CD1c-positive myeloid dendritic cell (primary cell): Measurements from ENCODE around the gene GNG14.
A peak's percentile ranks its signal among the peaks of the same experiment; 100 is the strongest.
"Not testable (repeated sequence)": the region's sequence is repeated elsewhere in the genome, so short reads cannot be mapped to it uniquely, and the experiment has no call there.

Source experiments
- DNase-seq: peaks from one replicate; pipeline ENCODE4 v3.0.0-alpha.2; 2016; ENCODE audit errors: extremely low spot score

The GNG14 gene

GRCh38 chr19:12687496-12688196, at the start of gene GNG14:
Gene GNG14 (plus strand): TSS chr19:12687998. CDS start chr19:12688049, 51 bp downstream.
- DNase-seq: no peak

- DNase-seq: no peak
Observed at GRCh38 chr19:12638611-12639182, 49.1 kb upstream of the GNG14 start.

- DNase-seq: peak; percentile 88
Observed at GRCh38 chr19:12639901-12640613, 47.7 kb upstream of the GNG14 start.

- no peak for DNase-seq
Observed at GRCh38 chr19:12641456-12641855, 46.3 kb upstream of the GNG14 start.

GRCh38 chr19:12642506-12642905, 45.3 kb upstream of the GNG14 start:
- no peak for DNase-seq

- DNase-seq: not testable (repeated sequence)
Observed at GRCh38 chr19:12643716-12644115, 44.1 kb upstream of the GNG14 start.

- DNase-seq: no peak
Observed at GRCh38 chr19:12646551-12646950, 41.2 kb upstream of the GNG14 start.

- no peak for DNase-seq
Observed at GRCh38 chr19:12647047-12647446, 40.8 kb upstream of the GNG14 start.

GRCh38 chr19:12647490-12648071, 40.2 kb upstream of the GNG14 start:
- peak; percentile 43 for DNase-seq

- DNase-seq: no peak
Observed at GRCh38 chr19:12648088-12648487, 39.7 kb upstream of the GNG14 start.

- no peak for DNase-seq
Observed at GRCh38 chr19:12649941-12650340, 37.9 kb upstream of the GNG14 start.

GRCh38 chr19:12652219-12652618, 35.6 kb upstream of the GNG14 start:
- DNase-seq: no peak

GRCh38 chr19:12655546-12655945, 32.3 kb upstream of the GNG14 start:
- DNase-seq: no peak

- no peak for DNase-seq
Observed at GRCh38 chr19:12656899-12657571, 30.8 kb upstream of the GNG14 start.

GRCh38 chr19:12657966-12658365, 29.8 kb upstream of the GNG14 start:
- no peak for DNase-seq

- DNase-seq: no peak
Observed at GRCh38 chr19:12660980-12661379, 26.8 kb upstream of the GNG14 start.

- DNase-seq: no peak
Observed at GRCh38 chr19:12664406-12665280, 23.2 kb upstream of the GNG14 start.

- peak; percentile 94 for DNase-seq
Observed at GRCh38 chr19:12665281-12665573, 22.6 kb upstream of the GNG14 start.

GRCh38 chr19:12665671-12666264, 22.0 kb upstream of the GNG14 start:
- DNase-seq: peak; percentile 24

GRCh38 chr19:12666265-12667048, 21.3 kb upstream of the GNG14 start, which contains the start of the genes MAN2B1 and WDR83:
Gene MAN2B1 (minus strand): TSS chr19:12666742. CDS start chr19:12666701, 41 bp downstream.
Gene WDR83 (plus strand): TSS chr19:12666807. CDS start chr19:12669791, 2,984 bp downstream.
- DNase-seq: peak; percentile 95
